PFSK-1 (cell line): Measurements from ENCODE around the gene CDC37.
A peak's percentile ranks its signal among the peaks of the same experiment; 100 is the strongest.

ENCODE experiments used
- FOXP2 ChIP-seq: optimal IDR thresholded peaks from 2 replicates; pipeline ENCODE3; 2011; ENCODE audit warnings: borderline replicate concordance, control low read depth, inconsistent platforms; ENCODE audit not compliant: insufficient read depth; ENCODE audit errors: extremely low read length, extremely low read depth
- POLR2AphosphoS5 ChIP-seq: IDR thresholded peaks from 2 replicates; pipeline ENCODE4 v1.6.1; 2012; ENCODE audit warnings: low read depth, mild to moderate bottlenecking, control low read depth, low read length, moderate library complexity
- SIN3A ChIP-seq: IDR thresholded peaks from 2 replicates; pipeline ENCODE4 v1.6.1; 2012; ENCODE audit warnings: mild to moderate bottlenecking, low read length, moderate library complexity, borderline replicate concordance; ENCODE audit not compliant: insufficient read depth
- TAF1 ChIP-seq: IDR thresholded peaks from 2 replicates; pipeline ENCODE4 v1.6.1; 2012; ENCODE audit warnings: low read length, control low read depth, borderline replicate concordance; ENCODE audit not compliant: insufficient read depth
- TF ChIP-seq, protein P1 (sequence below), 2 experiments: IDR thresholded peaks; 2 replicates each; pipeline versions ENCODE4 v1.6.1 to v1.8.0; 2011 to 2012; ENCODE audit warnings: low read depth in 2 of 2, low read length in 2 of 2, control low read depth in 1 of 2, inconsistent platforms in 1 of 2, mild to moderate bottlenecking in 1 of 2, moderate library complexity in 1 of 2; ENCODE audit not compliant: insufficient read depth in 1 of 2

CDC37 gene

DNA sequence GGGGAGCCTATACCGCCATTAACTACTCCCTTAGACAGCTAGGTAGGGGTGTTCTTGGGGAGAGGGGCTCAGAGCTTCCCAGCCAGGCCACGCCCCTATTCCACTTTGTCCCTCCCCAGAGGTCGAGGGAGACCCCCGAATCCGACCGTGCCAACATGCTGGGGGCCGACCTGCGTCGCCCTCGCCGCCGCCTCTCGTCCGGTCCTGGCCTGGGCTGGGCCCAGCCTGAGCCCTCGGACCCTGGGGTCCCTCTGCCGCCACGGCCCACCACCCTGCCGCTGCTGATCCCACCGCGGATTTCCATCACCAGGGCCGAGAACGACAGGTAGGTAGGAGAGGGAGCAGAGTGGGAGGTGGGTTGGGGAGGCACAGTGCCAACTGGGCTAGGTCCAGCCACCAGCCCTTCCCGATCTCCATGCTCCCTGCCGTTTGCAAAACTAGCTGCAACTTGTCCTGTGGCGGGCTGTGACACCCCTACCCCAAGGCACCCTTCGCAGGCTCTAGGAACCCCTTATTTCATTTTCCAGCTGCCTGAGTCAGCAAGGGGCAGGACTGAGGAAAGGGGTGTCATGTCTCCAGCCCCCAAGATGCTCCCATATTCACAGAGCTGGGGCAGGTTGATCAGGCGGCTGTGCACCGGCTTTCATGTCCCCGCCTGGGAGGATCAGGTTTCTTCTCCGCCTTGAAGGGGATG, 14.3 kb upstream of the CDC37 start:
- TF ChIP-seq SIN3A (no peak), FOXP2 (no peak), TAF1 (no peak), POLR2AphosphoS5 (no peak)
- TF ChIP-seq, protein P1, sequence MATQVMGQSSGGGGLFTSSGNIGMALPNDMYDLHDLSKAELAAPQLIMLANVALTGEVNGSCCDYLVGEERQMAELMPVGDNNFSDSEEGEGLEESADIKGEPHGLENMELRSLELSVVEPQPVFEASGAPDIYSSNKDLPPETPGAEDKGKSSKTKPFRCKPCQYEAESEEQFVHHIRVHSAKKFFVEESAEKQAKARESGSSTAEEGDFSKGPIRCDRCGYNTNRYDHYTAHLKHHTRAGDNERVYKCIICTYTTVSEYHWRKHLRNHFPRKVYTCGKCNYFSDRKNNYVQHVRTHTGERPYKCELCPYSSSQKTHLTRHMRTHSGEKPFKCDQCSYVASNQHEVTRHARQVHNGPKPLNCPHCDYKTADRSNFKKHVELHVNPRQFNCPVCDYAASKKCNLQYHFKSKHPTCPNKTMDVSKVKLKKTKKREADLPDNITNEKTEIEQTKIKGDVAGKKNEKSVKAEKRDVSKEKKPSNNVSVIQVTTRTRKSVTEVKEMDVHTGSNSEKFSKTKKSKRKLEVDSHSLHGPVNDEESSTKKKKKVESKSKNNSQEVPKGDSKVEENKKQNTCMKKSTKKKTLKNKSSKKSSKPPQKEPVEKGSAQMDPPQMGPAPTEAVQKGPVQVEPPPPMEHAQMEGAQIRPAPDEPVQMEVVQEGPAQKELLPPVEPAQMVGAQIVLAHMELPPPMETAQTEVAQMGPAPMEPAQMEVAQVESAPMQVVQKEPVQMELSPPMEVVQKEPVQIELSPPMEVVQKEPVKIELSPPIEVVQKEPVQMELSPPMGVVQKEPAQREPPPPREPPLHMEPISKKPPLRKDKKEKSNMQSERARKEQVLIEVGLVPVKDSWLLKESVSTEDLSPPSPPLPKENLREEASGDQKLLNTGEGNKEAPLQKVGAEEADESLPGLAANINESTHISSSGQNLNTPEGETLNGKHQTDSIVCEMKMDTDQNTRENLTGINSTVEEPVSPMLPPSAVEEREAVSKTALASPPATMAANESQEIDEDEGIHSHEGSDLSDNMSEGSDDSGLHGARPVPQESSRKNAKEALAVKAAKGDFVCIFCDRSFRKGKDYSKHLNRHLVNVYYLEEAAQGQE (IDR thresholded peaks at IDR 0.05; ENCODE audit: insufficient read depth in 1 of 2, low read depth in 2 of 2, low read length in 2 of 2) = no peak

DNA sequence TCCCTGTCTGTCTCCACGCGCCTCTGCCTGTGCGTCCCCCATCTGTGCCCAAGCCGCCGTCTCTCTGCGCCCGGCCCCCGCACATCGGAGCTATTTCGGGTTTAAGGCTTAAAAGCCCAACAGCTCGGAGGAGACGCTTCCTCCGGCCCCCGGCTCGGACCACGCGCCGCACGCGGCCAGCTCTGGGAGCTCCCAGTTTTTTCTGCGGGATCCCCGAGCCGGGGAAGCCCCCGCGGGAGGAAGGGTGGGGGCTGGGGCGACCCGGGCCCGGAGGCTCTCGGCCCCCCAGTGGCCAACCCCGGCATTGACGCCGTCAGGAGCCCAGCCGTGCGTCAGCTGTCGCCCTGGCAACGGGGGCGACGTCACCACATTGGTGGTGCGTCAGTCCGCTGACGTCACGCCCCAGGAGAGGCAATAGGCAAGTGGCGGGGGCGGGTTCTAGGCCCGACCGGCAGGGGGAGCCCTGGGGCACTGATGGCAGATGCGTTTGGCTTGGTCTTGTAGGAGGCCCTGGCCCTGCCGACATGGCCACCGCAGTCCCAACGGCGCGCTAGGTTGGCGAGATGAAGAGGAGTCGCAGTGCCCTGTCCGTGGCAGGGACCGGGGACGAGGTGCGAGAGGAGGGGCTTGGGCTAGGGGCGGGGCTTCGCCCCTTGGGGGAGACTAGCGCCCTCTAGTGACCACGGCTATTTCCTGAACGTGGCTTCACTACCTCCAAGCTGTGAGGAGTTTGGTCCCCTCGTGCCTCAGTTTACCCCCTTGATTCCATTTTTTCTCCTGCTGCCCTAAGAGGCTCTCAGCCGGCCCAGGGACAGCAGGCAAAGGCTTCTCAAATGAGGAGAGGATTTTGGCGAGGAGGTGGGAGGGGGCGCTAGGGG, 13.3 kb upstream of the CDC37 start:
- TF ChIP-seq FOXP2 = peak; percentile 99
- TF ChIP-seq, protein P1 (IDR thresholded peaks at IDR 0.05; ENCODE audit: insufficient read depth in 1 of 2, low read depth in 2 of 2, low read length in 2 of 2) = no peak

DNA sequence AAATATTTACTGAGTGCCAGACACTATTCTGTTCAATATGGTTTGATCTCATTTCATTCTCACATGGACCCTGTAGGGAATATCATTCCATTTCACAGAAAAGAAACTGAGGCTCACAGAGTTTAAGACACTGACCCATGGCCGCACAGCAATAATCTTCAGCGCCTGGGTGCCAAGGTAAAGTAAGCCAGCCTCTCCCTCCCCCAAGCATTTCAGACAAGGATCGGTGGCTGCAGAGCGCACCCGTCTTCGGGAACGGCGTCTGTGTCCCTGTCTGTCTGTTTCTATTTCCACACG, 12.7 kb upstream of the CDC37 start:
- TF ChIP-seq, protein P1 (IDR thresholded peaks at IDR 0.05; ENCODE audit: insufficient read depth in 1 of 2, low read depth in 2 of 2, low read length in 2 of 2) = no peak

DNA sequence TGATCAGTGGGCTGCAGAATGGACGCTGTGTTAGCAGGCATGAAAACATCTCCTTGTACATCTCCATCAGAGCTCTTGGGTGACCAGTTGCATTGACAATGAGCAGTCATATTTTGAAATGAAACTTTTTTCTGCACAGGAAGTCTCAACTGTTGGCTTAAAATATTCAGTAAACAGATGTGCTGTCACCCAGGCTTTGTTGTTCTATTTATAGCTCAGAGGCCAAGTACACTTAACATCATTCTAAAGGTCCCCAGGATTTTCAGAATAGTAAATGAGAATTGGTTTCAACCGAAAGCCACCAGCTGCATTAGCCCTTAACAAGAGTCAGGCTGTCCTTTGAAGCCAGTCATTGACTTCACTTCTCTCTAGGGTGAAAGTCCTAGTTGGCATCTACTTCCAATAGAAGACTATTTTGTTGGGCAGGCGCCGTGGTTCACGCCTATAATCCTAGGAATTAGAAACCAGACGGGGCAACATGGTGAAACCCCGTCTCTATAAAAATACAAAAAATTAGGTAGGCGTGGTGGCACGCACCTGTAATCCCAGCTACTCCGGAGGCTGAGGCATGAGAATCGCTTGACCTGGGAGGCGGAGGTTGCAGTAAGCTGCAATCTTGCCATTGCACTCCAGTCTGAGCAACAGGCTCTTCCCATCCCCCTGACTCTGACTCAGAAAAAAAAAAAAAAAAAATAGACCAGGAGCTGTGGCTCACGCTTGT, 9.1 kb upstream of the CDC37 start:
- TF ChIP-seq, protein P1 (IDR thresholded peaks at IDR 0.05; ENCODE audit: insufficient read depth in 1 of 2, low read depth in 2 of 2, low read length in 2 of 2) = no peak
- TF ChIP-seq POLR2AphosphoS5 (no peak), TAF1 (no peak), SIN3A (no peak), FOXP2 (no peak)
